ENCODE measurements around the gene UVRAG. TPM values are rescaled to one million over a fixed set of nuclear protein-coding genes. Genes with fewer than 3 reads are reported as not detected.

Gene UVRAG
- total RNA-seq, 3 donors from 2014 or later (not counting 1 experiment from before 2014, with no cell fraction given), result 39.9 to 52.5 (median 41.4) TPM

DNA sequence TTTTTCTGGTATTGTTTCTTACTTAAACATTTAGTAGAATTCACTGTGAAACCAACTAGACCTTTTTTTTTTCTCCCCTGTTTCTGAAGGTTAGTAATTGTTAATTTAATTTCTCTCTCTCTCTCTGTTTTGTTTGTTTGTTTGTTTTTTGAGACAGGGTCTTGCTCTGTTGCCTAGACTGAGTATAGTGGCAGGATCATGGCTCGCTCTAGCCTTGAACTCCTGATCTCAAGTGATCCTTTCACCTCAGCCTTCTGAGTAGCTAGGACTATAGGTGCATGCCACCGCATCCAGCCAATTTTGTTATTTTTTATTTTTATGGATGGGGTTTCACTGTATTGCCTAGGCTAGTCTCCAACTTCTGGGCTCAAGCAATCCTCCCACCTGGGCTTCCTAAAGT is 165.0 kb downstream of the UVRAG start:
- ATAC-seq (no peak), DNase-seq (no peak)
- peaks cover 10% of the 10 kb centered on the region for H3K36me3 Mint-ChIP-seq
- H3K9me3 ChIP-seq (ENCODE audit: control insufficient read depth, insufficient read depth, low read length), result no peaks in the 10 kb centered on the region
- 100% methylated on average over 1 of the region's 2 CpGs for WGBS (ENCODE audit: insufficient coverage)
- H3K4me3 Mint-ChIP-seq, result no peak overlapping the region
- no peak overlapping the region for H3K27ac ChIP-seq (ENCODE audit: low read length)
- H3K9me3 Mint-ChIP-seq, result no peaks in the 10 kb centered on the region
- TF ChIP-seq, protein P1, sequence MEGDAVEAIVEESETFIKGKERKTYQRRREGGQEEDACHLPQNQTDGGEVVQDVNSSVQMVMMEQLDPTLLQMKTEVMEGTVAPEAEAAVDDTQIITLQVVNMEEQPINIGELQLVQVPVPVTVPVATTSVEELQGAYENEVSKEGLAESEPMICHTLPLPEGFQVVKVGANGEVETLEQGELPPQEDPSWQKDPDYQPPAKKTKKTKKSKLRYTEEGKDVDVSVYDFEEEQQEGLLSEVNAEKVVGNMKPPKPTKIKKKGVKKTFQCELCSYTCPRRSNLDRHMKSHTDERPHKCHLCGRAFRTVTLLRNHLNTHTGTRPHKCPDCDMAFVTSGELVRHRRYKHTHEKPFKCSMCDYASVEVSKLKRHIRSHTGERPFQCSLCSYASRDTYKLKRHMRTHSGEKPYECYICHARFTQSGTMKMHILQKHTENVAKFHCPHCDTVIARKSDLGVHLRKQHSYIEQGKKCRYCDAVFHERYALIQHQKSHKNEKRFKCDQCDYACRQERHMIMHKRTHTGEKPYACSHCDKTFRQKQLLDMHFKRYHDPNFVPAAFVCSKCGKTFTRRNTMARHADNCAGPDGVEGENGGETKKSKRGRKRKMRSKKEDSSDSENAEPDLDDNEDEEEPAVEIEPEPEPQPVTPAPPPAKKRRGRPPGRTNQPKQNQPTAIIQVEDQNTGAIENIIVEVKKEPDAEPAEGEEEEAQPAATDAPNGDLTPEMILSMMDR (IDR thresholded peaks at IDR 0.05), result no peak
- H3K4me3 ChIP-seq (ENCODE audit: low read length), result no peak overlapping the region
- H3K36me3 ChIP-seq (ENCODE audit: control insufficient read depth, insufficient read depth, low read length), result peaks cover 16% of the 10 kb centered on the region
- H3K4me1 Mint-ChIP-seq, result peaks cover 48 to 51% of the 10 kb centered on the region in 2 donors
- H3K27me3 ChIP-seq (ENCODE audit: control insufficient read depth, insufficient read depth, low read length), result no peaks in the 10 kb centered on the region
- H3K4me1 ChIP-seq (ENCODE audit: control insufficient read depth, insufficient read depth, low read length), result no peaks in the 10 kb centered on the region
- no peaks in the 10 kb centered on the region for H3K27me3 Mint-ChIP-seq (ENCODE audit: low read depth in 2 of 2)
- intact Hi-C loops (cut with micrococcal nuclease), result no loop called here
- H3K27ac Mint-ChIP-seq, result no peak overlapping the region

DNA sequence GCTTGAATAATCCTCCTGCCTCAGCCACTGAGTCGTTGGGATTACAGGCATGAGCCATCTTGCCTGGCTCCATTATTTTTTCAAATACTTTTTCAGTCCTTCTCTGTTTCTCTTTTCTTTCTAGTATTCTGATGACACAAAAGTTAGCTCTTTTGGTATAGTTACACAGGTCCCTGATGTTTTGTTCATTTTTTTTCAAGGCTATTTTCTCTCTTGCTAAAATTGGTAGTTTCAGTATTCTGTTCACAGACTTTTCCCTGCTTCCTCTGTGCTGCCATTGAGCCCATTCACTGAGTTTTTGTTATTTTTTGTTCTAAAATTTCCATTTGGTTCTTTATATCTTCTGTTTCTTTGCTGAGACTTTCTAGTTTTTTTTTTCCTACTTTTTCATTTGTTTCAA is 166.5 kb downstream of the UVRAG start:
- no peaks in the 10 kb centered on the region for H3K9me3 ChIP-seq (ENCODE audit: control insufficient read depth, insufficient read depth, low read length)
- Mint-ChIP-seq H3K4me3 (no peak overlapping the region), H3K27me3 (ENCODE audit: low read depth in 2 of 2) (no peaks in the 10 kb centered on the region), H3K27ac (no peak overlapping the region), H3K9me3 (no peaks in the 10 kb centered on the region), H3K36me3 (peaks cover 10% of the 10 kb centered on the region), H3K4me1 (peaks cover 36 to 37% of the 10 kb centered on the region in 2 donors)
- no peak overlapping the region for H3K27ac ChIP-seq (ENCODE audit: low read length)
- TF ChIP-seq, protein P1 (IDR thresholded peaks at IDR 0.05), result no peak
- WGBS (ENCODE audit: insufficient coverage), result 100% methylated on average over 1 of the region's 1 CpG
- intact Hi-C loops (cut with micrococcal nuclease), result no loop called here
- H3K4me3 ChIP-seq (ENCODE audit: low read length), result no peak overlapping the region
- H3K27me3 ChIP-seq (ENCODE audit: control insufficient read depth, insufficient read depth, low read length), result no peaks in the 10 kb centered on the region
- DNase-seq (no peak), ATAC-seq (no peak)
- no peaks in the 10 kb centered on the region for H3K4me1 ChIP-seq (ENCODE audit: control insufficient read depth, insufficient read depth, low read length)
- peaks cover 17% of the 10 kb centered on the region for H3K36me3 ChIP-seq (ENCODE audit: control insufficient read depth, insufficient read depth, low read length)

- no peaks in the 10 kb centered on the region for H3K4me1 ChIP-seq (ENCODE audit: control insufficient read depth, insufficient read depth, low read length)
- Mint-ChIP-seq H3K36me3 (peaks cover 10% of the 10 kb centered on the region), H3K9me3 (no peaks in the 10 kb centered on the region), H3K27me3 (ENCODE audit: low read depth in 2 of 2) (no peaks in the 10 kb centered on the region), H3K4me3 (no peak overlapping the region), H3K27ac (no peak overlapping the region), H3K4me1 (peaks cover 29 to 30% of the 10 kb centered on the region in 2 donors)
- H3K27me3 ChIP-seq (ENCODE audit: control insufficient read depth, insufficient read depth, low read length), result no peaks in the 10 kb centered on the region
- no peak overlapping the region for H3K4me3 ChIP-seq (ENCODE audit: low read length)
- TF ChIP-seq, protein P1 (IDR thresholded peaks at IDR 0.05), result no peak
- WGBS (ENCODE audit: insufficient coverage), result 92% methylated on average over 4 of the region's 4 CpGs
- no peak overlapping the region for H3K27ac ChIP-seq (ENCODE audit: low read length)
- no peaks in the 10 kb centered on the region for H3K9me3 ChIP-seq (ENCODE audit: control insufficient read depth, insufficient read depth, low read length)
- H3K36me3 ChIP-seq (ENCODE audit: control insufficient read depth, insufficient read depth, low read length), result peaks cover 17% of the 10 kb centered on the region
- intact Hi-C loops (cut with micrococcal nuclease), result no loop called here
- ATAC-seq (no peak), DNase-seq (no peak)
These were observed 167.3 kb downstream of the UVRAG start for GRCh38 chr11:75982309-75982708.

GRCh38 chr11:75986966-75987365 is 172.0 kb downstream of the UVRAG start:
- Histone ChIP-seq H3K4me1 (ENCODE audit: control insufficient read depth, insufficient read depth, low read length) (no peaks in the 10 kb centered on the region), H3K27me3 (ENCODE audit: control insufficient read depth, insufficient read depth, low read length) (no peaks in the 10 kb centered on the region), H3K9me3 (ENCODE audit: control insufficient read depth, insufficient read depth, low read length) (no peaks in the 10 kb centered on the region), H3K36me3 (ENCODE audit: control insufficient read depth, insufficient read depth, low read length) (peaks cover 21% of the 10 kb centered on the region), H3K4me3 (ENCODE audit: low read length) (no peak overlapping the region), H3K27ac (ENCODE audit: low read length) (no peak overlapping the region)
- TF ChIP-seq, protein P1 (IDR thresholded peaks at IDR 0.05), result no peak
- Mint-ChIP-seq H3K9me3 (no peaks in the 10 kb centered on the region), H3K4me1 (peaks cover 17 to 19% of the 10 kb centered on the region in 2 donors), H3K27ac (no peak overlapping the region), H3K27me3 (ENCODE audit: low read depth in 2 of 2) (no peaks in the 10 kb centered on the region), H3K36me3 (peaks cover 10% of the 10 kb centered on the region), H3K4me3 (no peak overlapping the region)
- intact Hi-C loops (cut with micrococcal nuclease), result no loop called here
- DNase-seq (no peak), ATAC-seq (no peak)
- WGBS (ENCODE audit: insufficient coverage), result no CpG with 5 or more reads among the region's 2 CpGs

Data from natural killer cell (primary cell).